ENCODE results near the gene OGDH. TPM values are rescaled to one million over a fixed set of nuclear protein-coding genes. Genes with fewer than 3 reads are reported as not detected.

Gene OGDH
- total and polyA plus RNA-seq, 10 of the 15 experiments (the other 5 are each of a cell fraction or from before 2014, with no cell fraction given) = 4.1 to 103 (median 48.4) TPM

GRCh38 chr7:44716205-44716604 is 109.8 kb downstream of the OGDH start:
- CTCF ChIA-PET = no interaction called here
- Histone ChIP-seq H3K9ac (ENCODE audit: control insufficient read depth, insufficient read depth, low read length) (no peak overlapping the region), H3K79me2 (ENCODE audit: control insufficient read depth, insufficient read depth, low read length) (no peaks in the 10 kb centered on the region), H4K20me1 (ENCODE audit: control insufficient read depth, insufficient read depth) (no peaks in the 10 kb centered on the region), H3K4me1 (ENCODE audit: control insufficient read depth, insufficient read depth, low read length) (no peaks in the 10 kb centered on the region), H3K36me3 (ENCODE audit: control insufficient read depth in 2 of 2, insufficient read depth in 2 of 2, low read length in 1 of 2) (no peaks in the 10 kb centered on the region), H3K4me3 (no peak overlapping the region), H3K9me3 (replicated peaks; ENCODE audit: control insufficient read depth, insufficient read depth, low read length) (no peaks in the 10 kb centered on the region), H2AFZ (ENCODE audit: control insufficient read depth, low read depth, low read length) (no peak overlapping the region), H3K27ac (ENCODE audit: control insufficient read depth, insufficient read depth) (no peak overlapping the region), H3K4me2 (ENCODE audit: control insufficient read depth, insufficient read depth) (no peak overlapping the region), H3K27me3 (replicated peaks in 1 of 2; ENCODE audit: control insufficient read depth in 2 of 2, insufficient read depth in 2 of 2, low read length in 1 of 2) (no peaks in the 10 kb centered on the region)
- ATAC-seq (peak; percentile 56), DNase-seq (ENCODE audit: low read depth, low spot score) (no peak), FAIRE-seq (no peak)
- SMC1A ChIA-PET (ENCODE audit: uncharacterized antibody, unreplicated experiment) = interaction anchor here (0.5 kb wide), 1 partner anchor 14 kb away, joined by 4 read pairs; no protein-coding TSS in a partner anchor
- TF ChIP-seq NR2F1 (conservative IDR thresholded peaks at IDR 0.05) (peak; percentile 42; the same call in 1 of the 2 replicates), ZNF217 (IDR thresholded peaks at IDR 0.05) (no peak)
- no TSS peak for BruUV-seq (replicated peaks)
- RAD21 ChIA-PET (ENCODE audit: unreplicated experiment) = interaction anchor here (0.7 kb wide), 1 partner anchor 143 kb away, joined by 3 read pairs; the partner anchor contains the start of gene DDX56
- in situ Hi-C loops (cut with MboI) (no loop called here), intact Hi-C loops (cut with micrococcal nuclease; ENCODE audit: unreplicated experiment) (no loop called here)
- 92% methylated on average over 3 of the region's 3 CpGs for WGBS (ENCODE audit: insufficient coverage, insufficient replicate concordance, low lambda C conversion rate, missing lambda C conversion rate)
- POLR2A ChIA-PET = interaction anchor here (0.6 kb wide), 1 partner anchor 142 kb away, joined by 4 read pairs; no protein-coding TSS in a partner anchor

- no peak for DNase-seq (ENCODE audit: low read depth, low spot score)
- 100% methylated on average over 4 of the region's 4 CpGs for WGBS (ENCODE audit: insufficient coverage, insufficient replicate concordance, low lambda C conversion rate, missing lambda C conversion rate)
- no peaks in the 10 kb centered on the region for H4K20me1 ChIP-seq (ENCODE audit: control insufficient read depth, insufficient read depth)
- no peak overlapping the region for H3K9ac ChIP-seq (ENCODE audit: control insufficient read depth, insufficient read depth, low read length)
- H2AFZ ChIP-seq (ENCODE audit: control insufficient read depth, low read depth, low read length) = no peak overlapping the region
- ATAC-seq = no peak
- intact Hi-C loops (cut with micrococcal nuclease; ENCODE audit: unreplicated experiment) (no loop called here), in situ Hi-C loops (cut with MboI) (no loop called here)
- no peaks in the 10 kb centered on the region for H3K9me3 ChIP-seq (replicated peaks; ENCODE audit: control insufficient read depth, insufficient read depth, low read length)
- ChIA-PET CTCF (interaction anchor here (0.6 kb wide), 1 partner anchor 42 kb away, joined by 7 read pairs; no protein-coding TSS in a partner anchor), POLR2A (no interaction called here), RAD21 (ENCODE audit: unreplicated experiment) (no interaction called here), SMC1A (ENCODE audit: uncharacterized antibody, unreplicated experiment) (no interaction called here)
- H3K27ac ChIP-seq (ENCODE audit: control insufficient read depth, insufficient read depth) = no peak overlapping the region
- H3K4me3 ChIP-seq = no peak overlapping the region
- H3K79me2 ChIP-seq (ENCODE audit: control insufficient read depth, insufficient read depth, low read length) = no peaks in the 10 kb centered on the region
- H3K4me2 ChIP-seq (ENCODE audit: control insufficient read depth, insufficient read depth) = no peak overlapping the region
- H3K4me1 ChIP-seq (ENCODE audit: control insufficient read depth, insufficient read depth, low read length) = no peaks in the 10 kb centered on the region
- BruUV-seq (replicated peaks) = no TSS peak
- H3K36me3 ChIP-seq (ENCODE audit: control insufficient read depth in 2 of 2, insufficient read depth in 2 of 2, low read length in 1 of 2) = no peaks in the 10 kb centered on the region
- no peaks in the 10 kb centered on the region for H3K27me3 ChIP-seq (replicated peaks in 1 of 2; ENCODE audit: control insufficient read depth in 2 of 2, insufficient read depth in 2 of 2, low read length in 1 of 2)
- FAIRE-seq = no peak
- no peak for TF ChIP-seq POLR2AphosphoS2 (IDR thresholded peaks at IDR 0.05; ENCODE audit: low read depth, low read length)
- no peak for TF ChIP-seq RFX5 (IDR thresholded peaks at IDR 0.05; ENCODE audit: low read depth, low read length)
- TF ChIP-seq SREBF2 (IDR thresholded peaks at IDR 0.05; ENCODE audit: low read length) = no peak
- TF ChIP-seq IKZF2 (IDR thresholded peaks at IDR 0.05) = no peak
- TF ChIP-seq CEBPZ (IDR thresholded peaks at IDR 0.05; ENCODE audit: low read depth, low read length) = no peak
- TF ChIP-seq JUND (IDR thresholded peaks at IDR 0.05; ENCODE audit: low read depth, low read length) = no peak
- TF ChIP-seq ZNF274 (IDR thresholded peaks at IDR 0.05; ENCODE audit: insufficient read depth, insufficient read length) = no peak
- no peak for TF ChIP-seq RUNX3 (IDR thresholded peaks at IDR 0.05; ENCODE audit: low read length)
- TF ChIP-seq WRNIP1 (IDR thresholded peaks at IDR 0.05; ENCODE audit: borderline replicate concordance, low read depth, low read length) = no peak
- TF ChIP-seq SMAD5 (IDR thresholded peaks at IDR 0.05; ENCODE audit: low read depth) = no peak
- TF ChIP-seq BCL11A (IDR thresholded peaks at IDR 0.05; ENCODE audit: low read depth, low read length) = no peak
- no peak for TF ChIP-seq ZSCAN29 (IDR thresholded peaks at IDR 0.05)
- no peak for TF ChIP-seq CBX3 (IDR thresholded peaks at IDR 0.05; ENCODE audit: borderline replicate concordance, low read depth)
- TF ChIP-seq PKNOX1 (IDR thresholded peaks at IDR 0.05) = no peak
- TF ChIP-seq RAD51 (IDR thresholded peaks at IDR 0.05) = no peak
Measured at GRCh38 chr7:44720301-44720700, 113.9 kb downstream of the OGDH start.
